Amniotic epithelial cell (primary cell): ENCODE results near the gene EP400.

Experiments
- DNase-seq: peaks from one replicate; pipeline ENCODE4 v3.0.0-alpha.2; 2010; ENCODE audit warnings: low read depth

EP400 gene

DNA sequence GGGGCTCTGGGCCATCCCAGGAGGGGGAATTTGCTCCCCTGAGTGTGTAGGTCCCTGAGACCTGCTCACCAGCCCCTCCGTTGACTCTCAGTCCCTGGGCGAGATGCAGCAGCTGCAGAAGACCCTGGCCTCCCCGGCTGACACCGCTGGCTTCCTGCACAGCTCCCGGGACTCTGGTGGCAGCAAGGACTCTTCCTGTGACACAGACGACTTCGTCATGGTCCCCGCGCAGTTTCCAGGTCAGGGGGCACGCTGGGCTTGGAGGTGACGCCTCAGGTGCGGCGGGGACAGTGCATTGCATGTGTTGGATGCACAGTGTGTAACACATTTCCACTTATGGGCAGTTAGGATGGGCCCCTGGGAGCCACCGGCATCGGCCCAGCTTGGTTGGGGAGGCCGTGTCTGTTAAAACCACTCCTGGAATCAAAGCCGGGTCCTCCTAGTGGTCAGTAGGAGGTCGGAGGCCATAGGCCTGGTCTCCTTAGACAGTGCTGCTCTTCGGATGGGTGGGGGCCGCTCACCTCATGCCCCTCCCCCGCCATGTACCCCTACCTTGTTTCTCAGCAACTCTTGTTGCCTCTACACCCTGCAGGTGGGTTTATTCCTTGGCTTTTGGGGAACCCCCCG lies 37.8 kb upstream of the EP400 start:
- DNase-seq: peak; percentile 21

DNA sequence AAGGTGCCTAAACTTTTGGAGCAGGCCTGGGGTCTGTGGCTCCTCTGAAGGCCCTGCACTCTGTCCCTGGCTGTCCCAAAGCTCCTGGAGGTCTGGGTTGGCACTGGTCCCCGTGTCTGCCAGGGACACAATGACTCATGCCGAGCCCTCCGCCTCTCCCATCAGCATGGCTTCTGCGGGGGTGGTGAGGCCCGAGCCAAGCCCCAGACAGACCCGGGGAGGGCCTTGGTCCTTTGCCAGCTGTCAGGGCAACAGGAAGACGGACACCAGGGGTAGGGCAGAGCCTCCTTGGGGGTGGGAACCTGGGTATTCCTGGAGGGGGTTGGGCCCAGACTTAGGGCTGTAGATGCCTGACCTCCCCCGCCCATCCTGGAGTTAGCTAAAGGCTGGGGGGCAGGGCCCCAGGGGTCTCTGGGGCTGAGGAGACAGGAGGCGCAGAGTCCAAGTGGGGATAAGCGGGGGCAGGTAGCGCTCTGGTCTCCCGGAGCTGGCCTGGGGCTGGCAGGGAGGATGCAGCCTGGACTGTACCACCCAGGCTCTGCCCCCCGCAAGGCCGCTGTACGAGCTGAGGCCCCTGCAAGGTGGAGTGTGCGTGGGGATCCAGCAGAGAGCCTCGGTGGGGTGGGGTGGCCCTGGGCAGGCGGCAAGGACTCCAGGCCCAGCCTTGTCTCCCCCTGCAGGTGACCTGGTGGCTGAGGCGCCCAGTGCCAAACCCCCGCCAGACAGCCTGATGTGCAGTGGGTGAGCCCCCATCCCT lies 37.0 kb upstream of the EP400 start:
- peak; percentile 88 for DNase-seq

DNA sequence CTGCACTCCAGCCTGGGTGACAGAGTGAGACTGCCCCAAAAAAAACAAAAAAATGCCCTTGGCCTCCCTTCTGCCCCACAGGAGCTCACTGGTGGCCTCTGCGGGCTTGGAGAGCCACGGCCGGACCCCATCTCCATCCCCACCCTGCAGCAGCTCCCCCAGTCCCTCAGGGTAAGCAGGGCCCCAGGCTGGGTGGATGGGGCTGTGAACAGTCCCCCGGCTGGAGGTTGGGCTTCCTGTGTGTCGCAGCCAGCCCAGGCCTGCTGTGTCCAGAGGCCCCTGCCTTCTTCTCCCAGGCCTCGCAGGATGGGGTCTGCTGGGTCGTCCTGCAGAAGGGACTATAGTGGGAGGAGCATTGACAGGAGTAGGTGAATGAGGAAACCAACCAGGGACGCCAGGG lies 36.1 kb upstream of the EP400 start:
- DNase-seq: no peak

DNA sequence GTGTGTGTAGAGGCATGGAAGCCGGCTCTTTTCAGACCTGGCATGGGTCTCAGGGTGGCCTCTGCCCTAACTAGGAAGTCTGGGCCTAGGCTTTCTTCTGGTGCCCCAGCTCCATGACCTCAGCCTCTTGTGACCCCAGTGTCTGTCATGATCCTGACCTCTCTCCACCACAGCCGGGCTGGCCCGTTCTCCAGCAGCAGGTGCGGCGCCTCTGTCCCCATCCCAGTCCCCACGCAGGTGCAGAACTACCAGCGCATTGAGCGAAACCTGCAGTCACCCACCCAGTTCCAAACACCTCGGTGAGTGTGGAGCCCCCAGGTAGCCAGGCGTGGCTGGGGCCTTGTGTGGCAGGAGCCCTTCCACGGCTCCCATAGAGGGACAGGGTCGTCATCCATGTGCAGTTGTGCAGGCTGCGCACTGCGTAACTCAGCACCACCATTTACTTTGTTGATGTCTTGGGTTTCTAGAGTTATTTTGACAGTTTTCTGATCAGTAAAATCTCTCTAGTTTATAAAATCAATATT lies 35.5 kb upstream of the EP400 start:
- no peak for DNase-seq

DNA sequence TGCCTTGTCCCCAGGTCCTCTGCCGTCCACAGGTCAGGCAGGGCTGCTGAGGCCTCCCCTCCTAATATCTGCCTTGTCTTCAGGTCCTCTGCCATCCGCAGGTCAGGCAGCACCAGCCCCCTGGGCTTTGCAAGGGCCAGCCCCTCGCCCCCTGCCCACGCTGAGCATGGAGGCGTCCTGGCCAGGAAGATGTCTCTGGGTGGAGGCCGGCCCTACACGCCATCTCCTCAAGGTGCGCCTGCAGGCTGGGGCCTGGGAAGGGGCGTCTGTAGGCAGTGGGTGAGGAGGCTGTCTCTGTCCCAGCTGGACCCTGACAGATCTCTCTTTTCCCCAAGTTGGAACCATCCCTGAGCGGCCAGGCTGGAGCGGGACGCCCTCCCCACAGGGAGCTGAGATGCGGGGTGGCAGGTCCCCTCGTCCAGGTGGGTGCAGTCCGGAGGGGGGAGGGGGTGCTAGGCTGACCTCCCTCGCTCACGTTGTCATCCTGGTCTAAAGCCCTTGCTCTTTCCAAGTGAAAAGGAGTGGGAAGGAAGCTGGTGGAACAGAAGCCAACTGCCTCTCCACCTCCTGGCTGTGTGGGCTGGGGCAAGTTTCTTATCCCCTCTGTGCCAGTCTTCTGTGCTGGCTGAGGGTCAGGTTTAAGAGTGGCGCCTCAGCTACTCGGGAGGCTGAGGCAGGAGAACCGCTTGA lies 34.6 kb upstream of the EP400 start:
- DNase-seq: no peak

DNA sequence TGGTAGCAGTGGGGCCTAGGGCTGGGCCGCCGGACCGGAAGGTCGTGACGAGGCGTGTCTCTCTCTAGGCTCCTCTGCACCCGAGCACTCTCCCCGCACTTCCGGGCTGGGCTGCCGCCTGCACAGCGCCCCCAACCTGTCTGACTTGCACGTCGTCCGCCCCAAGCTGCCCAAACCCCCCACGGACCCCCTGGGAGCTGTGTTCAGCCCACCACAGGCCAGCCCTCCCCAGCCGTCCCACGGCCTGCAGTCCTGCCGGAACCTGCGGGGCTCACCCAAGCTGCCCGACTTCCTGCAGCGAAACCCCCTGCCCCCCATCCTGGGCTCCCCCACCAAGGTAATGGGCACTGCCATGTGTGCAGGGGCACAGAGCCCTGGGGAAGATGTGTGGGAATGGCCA lies 33.9 kb upstream of the EP400 start:
- DNase-seq: no peak

DNA sequence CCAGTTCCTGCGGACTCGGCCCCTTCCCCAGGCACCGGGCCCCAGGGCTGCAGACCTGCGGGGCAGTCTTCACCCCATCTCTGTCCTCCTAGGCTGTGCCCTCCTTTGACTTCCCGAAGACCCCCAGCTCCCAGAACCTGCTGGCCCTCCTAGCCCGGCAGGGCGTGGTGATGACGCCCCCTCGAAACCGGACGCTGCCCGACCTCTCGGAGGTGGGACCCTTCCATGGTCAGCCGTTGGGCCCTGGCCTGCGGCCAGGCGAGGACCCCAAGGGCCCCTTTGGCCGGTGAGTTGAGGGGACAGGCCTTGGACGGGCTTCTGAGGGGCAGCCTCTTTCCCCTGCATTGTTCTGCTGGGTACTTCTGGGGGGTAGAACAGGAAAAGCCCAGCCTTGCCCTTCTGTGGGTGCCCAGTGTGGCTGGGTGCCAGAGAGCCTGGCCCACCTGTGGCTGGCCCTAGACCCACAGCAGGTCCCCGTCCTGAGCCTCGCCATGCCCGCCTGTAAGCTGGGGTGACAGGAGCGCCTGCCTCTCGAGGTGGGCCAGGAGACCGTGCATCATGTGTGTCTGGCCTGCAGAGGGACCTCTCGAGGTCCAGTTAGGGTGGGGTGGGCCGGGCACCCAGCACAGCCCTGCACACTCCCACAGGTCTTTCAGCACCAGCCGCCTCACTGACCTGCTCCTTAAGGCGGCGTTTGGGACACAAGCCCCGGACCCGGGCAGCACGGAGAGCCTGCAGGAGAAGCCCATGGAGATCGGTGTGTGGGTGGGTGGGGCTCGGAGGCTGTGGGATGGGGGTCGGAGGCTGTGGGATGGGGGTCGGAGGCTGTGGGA lies 33.2 kb upstream of the EP400 start:
- no peak for DNase-seq

DNA sequence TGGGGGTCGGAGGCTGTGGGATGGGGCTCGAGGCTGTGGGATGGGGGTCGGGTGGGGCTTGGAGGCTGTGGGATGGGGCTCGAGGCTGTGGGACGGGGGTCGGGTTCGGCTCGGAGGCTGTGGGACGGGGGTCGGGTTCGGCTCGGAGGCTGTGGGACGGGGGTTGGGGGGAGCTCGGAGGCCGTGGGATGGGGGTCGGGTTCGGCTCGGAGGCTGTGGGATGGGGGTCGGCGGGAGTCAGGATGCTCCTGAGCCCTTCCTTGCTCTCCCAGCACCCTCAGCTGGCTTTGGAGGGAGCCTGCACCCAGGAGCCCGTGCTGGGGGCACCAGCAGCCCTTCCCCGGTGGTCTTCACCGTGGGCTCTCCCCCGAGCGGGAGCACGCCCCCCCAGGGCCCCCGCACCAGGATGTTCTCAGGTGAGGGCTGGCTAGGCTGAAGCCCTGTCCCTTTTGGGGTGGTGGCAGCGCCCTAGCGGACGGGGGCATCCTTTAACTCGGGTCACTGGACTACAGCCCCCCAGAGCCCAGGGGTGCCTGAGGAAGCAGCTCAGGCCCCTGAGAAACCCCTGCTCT lies 32.5 kb upstream of the EP400 start:
- DNase-seq: no peak

DNA sequence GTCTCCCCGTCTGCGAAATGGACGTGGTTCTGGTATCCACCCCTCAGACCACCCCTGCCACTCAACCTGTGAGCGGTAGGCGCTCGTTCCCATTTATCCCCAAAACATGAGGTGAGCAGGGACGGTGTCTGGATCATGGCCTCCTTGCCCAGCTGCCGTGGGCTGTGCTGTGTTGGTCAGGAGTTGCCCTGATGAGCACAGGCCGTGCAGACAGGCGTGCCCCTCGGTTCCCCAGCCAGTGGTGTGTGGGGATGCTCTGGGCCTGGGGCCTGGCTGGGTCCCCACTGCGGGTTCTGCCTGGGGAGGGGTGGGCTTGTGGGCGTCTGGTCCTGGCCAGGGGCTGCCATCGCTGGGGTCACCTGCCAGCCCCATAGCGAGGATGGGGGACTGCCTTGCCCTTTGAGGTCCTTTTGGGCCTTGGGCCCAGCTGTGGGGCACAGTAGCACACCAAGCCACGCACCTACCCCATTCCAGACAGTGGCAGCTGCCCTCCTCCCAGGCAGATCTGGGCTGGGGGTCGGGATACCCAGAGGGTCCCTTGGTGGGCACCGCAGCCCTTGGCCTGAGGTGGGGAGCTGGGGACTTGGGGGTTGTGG lies 31.9 kb upstream of the EP400 start:
- no peak for DNase-seq

DNA sequence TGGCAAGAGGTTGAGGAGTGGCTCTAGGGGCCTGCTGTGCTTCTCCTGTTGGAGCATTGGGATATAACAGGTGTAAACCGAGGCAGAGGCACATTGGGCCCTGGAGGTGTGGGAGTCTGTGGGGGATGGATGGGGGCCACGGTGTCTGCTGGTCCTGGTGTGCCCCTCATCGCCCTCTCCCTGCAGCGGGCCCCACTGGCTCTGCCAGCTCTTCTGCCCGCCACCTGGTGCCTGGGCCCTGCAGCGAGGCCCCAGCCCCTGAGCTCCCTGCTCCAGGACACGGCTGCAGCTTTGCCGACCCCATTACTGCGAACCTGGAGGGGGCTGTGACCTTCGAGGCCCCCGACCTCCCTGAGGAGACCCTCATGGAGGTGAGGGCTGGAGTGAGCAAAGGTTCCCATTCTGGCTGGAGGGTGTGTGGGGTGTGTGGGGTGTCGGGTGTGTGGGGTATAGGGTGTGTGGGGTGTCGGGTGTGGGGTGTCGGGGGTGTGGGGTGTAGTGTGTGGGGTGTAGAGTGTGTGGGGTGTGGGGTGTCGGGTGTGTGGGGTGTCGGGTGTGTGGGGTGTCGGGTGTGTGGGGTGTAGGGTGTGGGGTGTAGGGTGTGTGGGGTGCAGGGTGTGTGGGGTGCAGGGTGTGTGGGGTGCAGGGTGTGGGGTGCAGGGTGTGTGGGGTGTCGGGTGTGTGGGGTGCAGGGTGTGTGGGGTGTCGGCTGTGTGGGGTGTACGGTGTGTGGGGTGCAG lies 31.3 kb upstream of the EP400 start:
- no peak for DNase-seq

DNA sequence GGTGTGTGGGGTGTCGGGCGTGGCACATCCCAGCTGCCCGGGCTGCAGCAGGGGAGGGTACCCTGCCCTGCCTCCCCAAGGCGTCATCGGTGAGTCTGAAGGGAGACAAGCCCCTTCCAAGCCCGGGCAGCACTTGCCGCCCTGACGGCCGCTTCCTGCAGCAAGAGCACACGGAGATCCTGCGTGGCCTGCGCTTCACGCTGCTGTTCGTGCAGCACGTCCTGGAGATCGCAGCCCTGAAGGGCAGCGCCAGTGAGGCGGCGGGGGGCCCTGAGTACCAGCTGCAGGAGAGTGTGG lies 30.7 kb upstream of the EP400 start:
- no peak for DNase-seq

DNA sequence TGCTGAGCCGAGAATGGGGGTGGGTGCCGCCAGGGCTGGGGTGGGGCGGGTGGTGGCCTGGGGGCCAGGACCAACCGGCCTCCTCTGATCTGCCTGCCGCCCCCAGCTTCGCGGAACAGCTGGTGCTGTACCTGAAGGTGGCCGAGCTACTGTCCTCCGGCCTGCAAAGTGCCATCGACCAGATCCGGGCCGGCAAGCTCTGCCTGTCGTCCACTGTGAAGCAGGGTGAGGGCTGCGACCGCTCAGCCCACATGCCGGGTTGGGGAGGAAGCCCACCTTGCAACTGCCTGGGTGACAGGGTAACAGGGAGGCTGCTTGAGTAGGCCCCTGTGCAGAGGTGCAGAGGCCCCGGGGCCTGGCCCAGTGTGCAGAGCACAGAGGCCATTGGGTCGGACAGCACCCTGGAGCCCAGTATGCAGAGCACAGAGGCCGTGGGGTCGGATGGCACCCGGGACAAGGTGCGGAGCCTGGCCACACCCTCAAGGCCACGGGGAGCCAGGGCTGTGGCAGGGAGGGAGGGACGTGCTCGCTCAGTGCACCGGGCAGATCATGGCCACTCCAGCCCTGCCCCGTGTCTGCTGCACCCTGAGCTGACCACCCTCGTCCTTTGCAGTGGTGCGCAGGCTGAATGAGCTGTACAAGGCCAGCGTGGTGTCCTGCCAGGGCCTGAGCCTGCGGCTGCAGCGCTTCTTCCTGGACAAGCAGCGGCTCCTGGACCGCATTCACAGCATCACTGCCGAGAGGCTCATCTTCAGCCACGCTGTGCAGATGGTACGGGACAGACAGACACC lies 30.2 kb upstream of the EP400 start:
- DNase-seq: no peak

DNA sequence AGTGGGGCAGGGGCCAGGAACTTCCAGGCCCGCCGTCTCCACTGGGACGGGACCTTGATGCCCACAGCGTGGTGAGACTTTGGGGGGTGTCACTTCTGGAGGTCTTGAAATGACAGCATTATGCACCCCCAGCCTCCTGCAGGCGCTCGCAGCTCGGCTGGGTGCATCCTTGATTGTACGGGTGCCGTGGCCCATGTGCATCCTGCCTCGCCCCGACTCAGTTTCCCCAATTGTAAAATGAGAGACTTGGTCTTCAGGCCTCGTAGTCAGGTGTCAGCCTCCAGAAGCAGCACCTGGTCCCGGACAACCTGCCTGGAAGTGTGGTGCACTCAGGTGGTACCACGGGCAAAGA lies 29.6 kb upstream of the EP400 start:
- no peak for DNase-seq

DNA sequence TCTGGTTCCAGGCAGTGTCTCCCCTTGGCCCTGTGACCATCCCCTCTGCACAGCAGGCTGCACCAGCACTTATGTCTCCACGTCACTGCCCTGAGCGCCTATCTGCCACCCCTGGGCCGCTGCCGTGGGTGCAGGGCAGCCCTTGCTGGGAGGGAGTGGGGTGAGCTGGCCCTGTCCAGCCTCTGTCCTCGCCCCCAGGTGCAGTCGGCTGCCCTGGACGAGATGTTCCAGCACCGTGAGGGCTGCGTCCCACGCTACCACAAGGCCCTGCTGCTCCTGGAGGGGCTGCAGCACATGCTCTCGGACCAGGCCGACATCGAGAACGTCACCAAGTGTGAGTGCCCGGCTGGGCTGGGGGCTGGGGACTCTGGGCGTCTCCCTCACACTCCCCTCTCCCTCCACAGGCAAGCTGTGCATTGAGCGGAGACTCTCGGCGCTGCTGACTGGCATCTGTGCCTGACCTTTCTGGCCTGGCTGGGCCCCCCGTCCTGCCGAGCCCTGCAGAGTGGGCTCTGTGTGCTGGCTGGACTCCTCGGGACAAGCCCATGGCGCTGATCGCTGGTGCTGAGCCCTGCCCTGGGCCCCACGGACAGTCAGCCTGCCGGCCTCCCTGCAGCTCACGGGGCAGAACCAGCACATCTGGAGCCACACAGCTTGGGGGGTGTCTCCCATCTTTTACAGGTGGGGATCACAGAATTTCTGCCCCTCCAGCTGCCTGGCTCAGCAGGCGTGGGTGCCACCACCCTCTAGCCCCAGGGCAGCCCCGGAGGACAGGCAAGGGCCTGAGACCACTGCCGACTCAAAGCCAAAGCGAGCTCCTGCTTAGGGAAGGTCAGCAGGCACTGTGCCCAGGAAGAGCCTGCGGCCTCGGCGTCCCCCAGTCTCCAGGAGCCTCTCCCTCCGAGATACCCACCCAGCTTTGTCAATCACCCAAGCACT lies 28.6 kb upstream of the EP400 start:
- DNase-seq: no peak

DNA sequence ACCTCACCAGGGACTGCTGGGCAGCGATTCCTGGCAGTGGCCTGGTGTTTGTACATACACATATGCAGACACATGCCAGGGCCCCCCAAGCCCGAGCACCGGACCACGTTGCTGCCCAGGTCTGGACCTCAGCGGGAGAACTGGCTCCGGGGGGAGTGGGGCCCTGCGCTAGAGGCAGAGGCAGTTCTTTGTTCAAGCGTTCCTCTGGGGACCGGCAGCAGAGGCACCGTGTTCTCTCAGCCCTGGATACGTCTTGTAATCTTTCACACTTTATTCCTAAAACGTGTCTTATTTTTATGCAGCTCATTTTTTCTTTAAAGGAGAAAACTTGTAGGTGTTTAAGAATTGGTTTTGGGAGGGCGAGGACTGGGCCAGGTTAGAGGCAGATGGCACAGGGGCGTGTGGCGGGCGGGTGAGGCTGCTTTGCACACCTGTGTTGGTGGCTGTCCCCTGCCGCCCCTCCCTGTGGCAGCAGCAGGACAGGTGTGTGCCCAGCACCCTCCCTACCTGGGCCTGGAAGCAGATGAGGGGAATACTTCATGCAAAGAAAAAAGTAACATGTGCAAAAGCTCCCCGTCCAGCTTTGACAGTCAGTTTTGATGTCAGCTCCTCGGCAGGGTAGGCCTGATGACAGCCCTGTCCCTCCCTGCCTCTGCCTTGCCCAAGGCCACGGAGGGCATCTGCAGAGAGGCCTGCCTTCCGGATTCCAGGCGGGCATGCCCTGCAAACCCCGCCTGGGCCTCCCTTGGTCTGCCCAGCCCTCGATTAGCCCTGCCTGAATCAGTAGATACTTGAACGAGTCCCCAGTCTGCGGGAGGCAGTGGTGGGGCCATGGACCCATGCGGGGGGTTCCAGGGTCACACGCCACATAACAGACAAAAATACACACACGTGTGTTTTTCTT lies 27.6 kb upstream of the EP400 start:
- no peak for DNase-seq

DNA sequence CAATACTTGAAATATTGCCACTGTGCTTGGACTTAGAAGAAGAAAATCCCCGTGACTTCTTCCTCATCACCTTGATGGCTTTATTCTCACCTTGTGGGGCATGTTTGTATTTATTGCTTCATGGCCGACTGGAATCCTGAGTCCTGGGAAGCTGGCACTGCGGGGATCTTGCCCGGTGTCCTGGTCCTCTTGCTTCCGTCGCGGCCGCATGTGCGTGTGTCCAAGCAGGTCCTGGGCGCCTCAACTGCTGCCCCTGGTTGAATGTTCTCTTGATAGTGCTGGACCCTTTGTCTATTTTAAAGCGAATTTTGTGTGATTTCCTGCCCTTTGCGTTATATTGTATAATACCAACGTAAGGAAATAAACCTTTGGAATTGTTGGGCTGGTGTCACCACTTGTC lies 27.0 kb upstream of the EP400 start:
- no peak for DNase-seq

DNA sequence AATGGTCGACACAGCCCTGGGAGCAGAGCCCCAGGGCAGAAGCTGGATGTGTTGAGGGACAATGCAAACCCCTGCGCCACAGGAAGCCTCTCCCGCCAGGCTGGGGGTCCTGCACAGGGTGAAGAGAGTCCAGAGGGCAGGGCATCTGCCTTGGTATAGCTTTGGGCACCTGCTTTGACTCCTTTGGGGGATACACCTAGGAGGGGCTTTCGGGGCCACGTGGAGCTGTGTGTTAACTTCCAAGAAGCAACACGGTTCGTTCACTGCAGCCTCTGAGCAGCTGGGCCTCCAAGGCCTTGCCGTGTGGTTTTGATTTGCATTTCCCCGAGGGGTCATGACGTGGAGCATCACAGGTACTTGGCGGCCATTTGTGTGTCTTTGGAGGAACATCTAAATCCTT lies 26.5 kb upstream of the EP400 start:
- no peak for DNase-seq
